GM18511 (cell line): ENCODE data around the gene CETP.

Experiments used
- ATAC-seq: cut with Tn5 transposase; IDR thresholded peaks from one replicate; pipeline ENCODE4 v1.9.1; 2021; ENCODE audit warnings: mild to moderate bottlenecking, moderate library complexity; ENCODE audit not compliant: unreplicated experiment

CETP gene

GRCh38 chr16:56961851-56962281 is at the start of gene CETP:
TSS of gene CETP (plus strand) at chr16:56961950. CDS start at chr16:56961980, 30 bp downstream.
- ATAC-seq: no peak

GRCh38 chr16:56912746-56913708 is 48.7 kb upstream of the CETP start:
- peak; percentile 22 for ATAC-seq

GRCh38 chr16:56914896-56915295 is 46.9 kb upstream of the CETP start:
- no peak for ATAC-seq

- no peak for ATAC-seq
Measured at GRCh38 chr16:56915336-56916119, 46.2 kb upstream of the CETP start.

- ATAC-seq: peak; percentile 73
Measured at GRCh38 chr16:56916571-56917403, 45.0 kb upstream of the CETP start.

- no peak for ATAC-seq
Measured at GRCh38 chr16:56918467-56919012, 43.2 kb upstream of the CETP start.

- ATAC-seq: no peak
Measured at GRCh38 chr16:56919099-56919800, 42.5 kb upstream of the CETP start.

- no peak for ATAC-seq
Measured at GRCh38 chr16:56921571-56921970, 40.2 kb upstream of the CETP start.

GRCh38 chr16:56923481-56924091 is 38.2 kb upstream of the CETP start:
- ATAC-seq: no peak

- ATAC-seq: no peak
Measured at GRCh38 chr16:56927471-56927870, 34.3 kb upstream of the CETP start.

GRCh38 chr16:56929639-56930038 is 32.1 kb upstream of the CETP start:
- ATAC-seq: no peak

GRCh38 chr16:56930486-56931270 is 31.1 kb upstream of the CETP start:
- ATAC-seq: no peak

GRCh38 chr16:56931271-56931891 is 30.4 kb upstream of the CETP start:
- peak; percentile 45 for ATAC-seq

- peak; percentile 88 for ATAC-seq
Measured at GRCh38 chr16:56931892-56932720, 29.6 kb upstream of the CETP start, which contains the start of gene HERPUD1. TSS of gene HERPUD1 (plus strand) at chr16:56932142. CDS start at chr16:56932245, 103 bp downstream.

- ATAC-seq: no peak
Measured at GRCh38 chr16:56932721-56933619, 28.8 kb upstream of the CETP start.
